K562 (cell line): ENCODE measurements around the gene BIRC6. TPM values are rescaled to one million over a fixed set of nuclear protein-coding genes. Genes with fewer than 3 reads are reported as not detected.

Source experiments
- AFF4 ChIP-seq: sonication (generic); formaldehyde crosslinking; IDR thresholded peaks from 2 replicates; pipeline ENCODE4 v1.8.0; 2023; ENCODE audit warnings: mild to moderate bottlenecking, missing genetic modification reagents
- BRD9 ChIP-seq: fragments of 450-650 bp; IDR thresholded peaks from 2 replicates; pipeline ENCODE4 v1.6.1; 2018; ENCODE audit warnings: low read depth; ENCODE audit not compliant: partially characterized antibody
- MCM5 ChIP-seq: fragments of 450-650 bp; IDR thresholded peaks from 2 replicates; pipeline ENCODE4 v1.6.1; 2016; ENCODE audit warnings: low read depth
- POLR2H ChIP-seq: IDR thresholded peaks from 2 replicates; pipeline ENCODE4 v1.6.1; 2016; ENCODE audit warnings: missing genetic modification characterization, low read depth, mild to moderate bottlenecking, control low read depth, missing compliant biosample characterization, moderate library complexity
- PRDM10 ChIP-seq: fragments of 450-650 bp; IDR thresholded peaks from 2 replicates; pipeline ENCODE4 v1.6.1; 2018; ENCODE audit not compliant: partially characterized antibody
- ZBTB11 ChIP-seq, 3 experiments: fragments of 200-800 bp in 1 of 3; fragments of 250-450 bp in 1 of 3; fragments of 450-650 bp in 1 of 3; sonication (Bioruptor Pico) in 1 of 3; sonication (Bioruptor generic) in 1 of 3; formaldehyde crosslinking in 1 of 3; IDR thresholded peaks; 2 replicates each; pipeline versions ENCODE4 v1.6.1 to v1.8.0; 2016 to 2022; ENCODE audit warnings: mild to moderate bottlenecking in 2 of 3, missing genetic modification characterization in 2 of 3, missing compliant biosample characterization in 1 of 3, moderate library complexity in 1 of 3
- ZZZ3 ChIP-seq: fragments of 450-650 bp; IDR thresholded peaks from 2 replicates; pipeline ENCODE4 v1.6.1; 2016; ENCODE audit warnings: antibody characterized with exemption, mild to moderate bottlenecking, moderate library complexity
- polyA plus RNA-seq, 8 experiments: library from polyadenylated mRNA; depleted of rRNA in 4 of 8; stranded (reverse) in 5 of 8; unstranded in 3 of 8; fragments of >200 nt; fragmentation: Nextera tagmentation in 2 of 8; fragmentation: Illumina TruSeq in 1 of 8; extraction: Ambion mirVana in 2 of 8; extraction: Trizol in 1 of 8; gene quantifications; 2 replicates each; pipeline versions ENCODE4 v1.2.1 to v1.2.3, GENCODE V29; 2011 to 2014; ENCODE audit warnings: inconsistent platforms in 1 of 8, missing spikeins in 1 of 8
- total RNA-seq, 7 experiments: library from RNA; depleted of rRNA in 6 of 7; stranded (reverse); fragments of >200 nt in 6 of 7; fragmentation: Illumina TruSeq in 2 of 7; extraction: Trizol in 2 of 7; gene quantifications; 2 replicates each; pipeline versions ENCODE4 v1.2.1 to v1.2.3, GENCODE V29; 2011 to 2021; ENCODE audit warnings: low replicate concordance in 1 of 7
- TF ChIP-seq, protein P1 (sequence below): sonication (generic); formaldehyde crosslinking; IDR thresholded peaks from 2 replicates; pipeline ENCODE4 v1.8.1; 2023; ENCODE audit warnings: missing genetic modification reagents, mild to moderate bottlenecking, borderline replicate concordance
- TF ChIP-seq, protein P2 (sequence below): fragments of 250-450 bp; sonication (Bioruptor Pico); IDR thresholded peaks from 2 replicates; pipeline ENCODE4 v1.8.0; 2021; ENCODE audit warnings: moderate library complexity, mild to moderate bottlenecking, inconsistent platforms

Gene BIRC6
- total and polyA plus RNA-seq, 9 of the 15 experiments (the other 6 are each of a cell fraction or from before 2014, with no cell fraction given), result 18.8 to 110 (median 49.8) TPM

DNA sequence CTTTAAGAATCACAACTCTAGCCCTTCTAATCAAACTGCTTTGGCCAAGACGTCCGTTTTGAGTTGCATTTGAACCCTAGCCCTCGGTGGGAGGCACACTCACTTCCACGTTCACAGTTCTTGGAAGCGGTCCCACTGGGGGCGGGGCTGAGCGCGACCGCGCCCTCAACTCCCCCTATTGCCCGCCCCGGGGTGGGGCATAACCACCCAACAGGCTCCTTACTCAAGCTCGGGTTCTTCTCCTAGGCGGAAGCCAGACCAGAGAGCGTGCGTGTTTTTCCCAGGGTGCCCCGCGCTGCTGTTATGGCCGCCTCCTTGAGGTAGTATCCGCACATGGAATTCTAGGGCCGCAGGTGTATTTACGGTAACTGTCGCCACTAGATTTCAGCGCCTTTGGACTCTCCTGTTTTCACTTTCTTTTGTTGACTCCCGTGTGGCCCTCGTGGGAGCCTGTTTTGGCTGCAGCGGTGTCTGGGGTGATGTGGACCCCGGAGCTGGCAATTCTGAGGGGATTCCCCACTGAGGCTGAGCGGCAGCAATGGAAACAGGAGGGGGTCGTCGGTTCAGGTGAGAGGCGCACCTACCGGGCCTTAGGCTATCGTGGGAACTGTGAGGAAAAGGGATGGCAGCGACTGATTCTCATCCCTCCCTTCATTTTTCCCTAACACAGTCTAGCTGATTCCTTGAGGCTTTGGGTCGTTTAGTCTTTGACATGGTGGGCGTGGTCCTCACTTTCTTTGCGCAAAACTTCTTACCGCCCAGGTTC, 271.2 kb downstream of the BIRC6 start, which contains the start of gene TTC27 (continued):
- TF ChIP-seq, protein P1, sequence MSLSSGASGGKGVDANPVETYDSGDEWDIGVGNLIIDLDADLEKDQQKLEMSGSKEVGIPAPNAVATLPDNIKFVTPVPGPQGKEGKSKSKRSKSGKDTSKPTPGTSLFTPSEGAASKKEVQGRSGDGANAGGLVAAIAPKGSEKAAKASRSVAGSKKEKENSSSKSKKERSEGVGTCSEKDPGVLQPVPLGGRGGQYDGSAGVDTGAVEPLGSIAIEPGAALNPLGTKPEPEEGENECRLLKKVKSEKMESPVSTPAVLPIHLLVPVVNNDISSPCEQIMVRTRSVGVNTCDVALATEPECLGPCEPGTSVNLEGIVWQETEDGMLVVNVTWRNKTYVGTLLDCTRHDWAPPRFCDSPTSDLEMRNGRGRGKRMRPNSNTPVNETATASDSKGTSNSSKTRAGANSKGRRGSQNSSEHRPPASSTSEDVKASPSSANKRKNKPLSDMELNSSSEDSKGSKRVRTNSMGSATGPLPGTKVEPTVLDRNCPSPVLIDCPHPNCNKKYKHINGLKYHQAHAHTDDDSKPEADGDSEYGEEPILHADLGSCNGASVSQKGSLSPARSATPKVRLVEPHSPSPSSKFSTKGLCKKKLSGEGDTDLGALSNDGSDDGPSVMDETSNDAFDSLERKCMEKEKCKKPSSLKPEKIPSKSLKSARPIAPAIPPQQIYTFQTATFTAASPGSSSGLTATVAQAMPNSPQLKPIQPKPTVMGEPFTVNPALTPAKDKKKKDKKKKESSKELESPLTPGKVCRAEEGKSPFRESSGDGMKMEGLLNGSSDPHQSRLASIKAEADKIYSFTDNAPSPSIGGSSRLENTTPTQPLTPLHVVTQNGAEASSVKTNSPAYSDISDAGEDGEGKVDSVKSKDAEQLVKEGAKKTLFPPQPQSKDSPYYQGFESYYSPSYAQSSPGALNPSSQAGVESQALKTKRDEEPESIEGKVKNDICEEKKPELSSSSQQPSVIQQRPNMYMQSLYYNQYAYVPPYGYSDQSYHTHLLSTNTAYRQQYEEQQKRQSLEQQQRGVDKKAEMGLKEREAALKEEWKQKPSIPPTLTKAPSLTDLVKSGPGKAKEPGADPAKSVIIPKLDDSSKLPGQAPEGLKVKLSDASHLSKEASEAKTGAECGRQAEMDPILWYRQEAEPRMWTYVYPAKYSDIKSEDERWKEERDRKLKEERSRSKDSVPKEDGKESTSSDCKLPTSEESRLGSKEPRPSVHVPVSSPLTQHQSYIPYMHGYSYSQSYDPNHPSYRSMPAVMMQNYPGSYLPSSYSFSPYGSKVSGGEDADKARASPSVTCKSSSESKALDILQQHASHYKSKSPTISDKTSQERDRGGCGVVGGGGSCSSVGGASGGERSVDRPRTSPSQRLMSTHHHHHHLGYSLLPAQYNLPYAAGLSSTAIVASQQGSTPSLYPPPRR (CRISPR knock-in tag), result no peak
- TF ChIP-seq AFF4 (no peak), POLR2H (no peak), ZZZ3 (no peak), ZBTB11 (CRISPR knock-in tag; IDR thresholded peaks at IDR 0.05) (no peak), PRDM10 (no peak), MCM5 (no peak), BRD9 (no peak)
- TF ChIP-seq, protein P2, sequence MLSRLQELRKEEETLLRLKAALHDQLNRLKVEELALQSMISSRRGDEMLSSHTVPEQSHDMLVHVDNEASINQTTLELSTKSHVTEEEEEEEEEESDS (CRISPR knock-in tag), result no peak
